ENCODE results near the gene ZDHHC4. TPM values are rescaled to one million over a fixed set of nuclear protein-coding genes. Genes with fewer than 3 reads are reported as not detected.

Gene ZDHHC4
- total and polyA plus RNA-seq, 9 of the 15 experiments (the other 6 are each of a cell fraction or from before 2014, with no cell fraction given) = 33.4 to 106 (median 58.3) TPM

DNA sequence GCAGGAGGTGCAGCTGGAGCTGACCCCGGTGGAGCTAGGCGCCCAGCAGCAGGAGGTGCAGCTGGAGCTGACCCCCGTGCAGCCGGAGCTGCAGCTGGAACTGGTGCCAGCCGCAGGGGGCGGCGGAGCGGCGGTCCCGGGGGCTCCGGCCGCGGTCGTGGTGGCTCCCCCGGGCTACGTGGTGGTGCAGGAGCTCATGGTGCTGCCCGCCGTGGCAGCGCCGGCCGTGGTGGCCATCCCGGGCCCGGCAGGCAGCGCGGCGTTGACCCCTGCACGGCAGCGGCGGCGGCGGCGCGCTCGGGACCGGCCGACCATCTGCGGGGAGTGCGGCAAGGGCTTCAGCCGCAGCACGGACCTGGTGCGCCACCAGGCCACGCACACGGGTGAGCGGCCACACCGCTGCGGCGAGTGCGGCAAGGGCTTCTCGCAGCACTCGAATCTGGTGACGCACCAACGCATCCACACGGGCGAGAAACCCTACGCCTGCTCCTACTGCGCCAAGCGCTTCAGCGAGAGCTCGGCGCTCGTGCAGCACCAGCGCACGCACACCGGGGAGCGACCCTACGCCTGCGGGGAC, 45.0 kb downstream of the ZDHHC4 start (continued):
- TF ChIP-seq, protein P1, sequence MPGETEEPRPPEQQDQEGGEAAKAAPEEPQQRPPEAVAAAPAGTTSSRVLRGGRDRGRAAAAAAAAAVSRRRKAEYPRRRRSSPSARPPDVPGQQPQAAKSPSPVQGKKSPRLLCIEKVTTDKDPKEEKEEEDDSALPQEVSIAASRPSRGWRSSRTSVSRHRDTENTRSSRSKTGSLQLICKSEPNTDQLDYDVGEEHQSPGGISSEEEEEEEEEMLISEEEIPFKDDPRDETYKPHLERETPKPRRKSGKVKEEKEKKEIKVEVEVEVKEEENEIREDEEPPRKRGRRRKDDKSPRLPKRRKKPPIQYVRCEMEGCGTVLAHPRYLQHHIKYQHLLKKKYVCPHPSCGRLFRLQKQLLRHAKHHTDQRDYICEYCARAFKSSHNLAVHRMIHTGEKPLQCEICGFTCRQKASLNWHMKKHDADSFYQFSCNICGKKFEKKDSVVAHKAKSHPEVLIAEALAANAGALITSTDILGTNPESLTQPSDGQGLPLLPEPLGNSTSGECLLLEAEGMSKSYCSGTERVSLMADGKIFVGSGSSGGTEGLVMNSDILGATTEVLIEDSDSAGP (CRISPR knock-in tag; IDR thresholded peaks at IDR 0.05) = no peak
- no peak for TF ChIP-seq NCOA1 (IDR thresholded peaks at IDR 0.05; ENCODE audit: low read depth)

DNA sequence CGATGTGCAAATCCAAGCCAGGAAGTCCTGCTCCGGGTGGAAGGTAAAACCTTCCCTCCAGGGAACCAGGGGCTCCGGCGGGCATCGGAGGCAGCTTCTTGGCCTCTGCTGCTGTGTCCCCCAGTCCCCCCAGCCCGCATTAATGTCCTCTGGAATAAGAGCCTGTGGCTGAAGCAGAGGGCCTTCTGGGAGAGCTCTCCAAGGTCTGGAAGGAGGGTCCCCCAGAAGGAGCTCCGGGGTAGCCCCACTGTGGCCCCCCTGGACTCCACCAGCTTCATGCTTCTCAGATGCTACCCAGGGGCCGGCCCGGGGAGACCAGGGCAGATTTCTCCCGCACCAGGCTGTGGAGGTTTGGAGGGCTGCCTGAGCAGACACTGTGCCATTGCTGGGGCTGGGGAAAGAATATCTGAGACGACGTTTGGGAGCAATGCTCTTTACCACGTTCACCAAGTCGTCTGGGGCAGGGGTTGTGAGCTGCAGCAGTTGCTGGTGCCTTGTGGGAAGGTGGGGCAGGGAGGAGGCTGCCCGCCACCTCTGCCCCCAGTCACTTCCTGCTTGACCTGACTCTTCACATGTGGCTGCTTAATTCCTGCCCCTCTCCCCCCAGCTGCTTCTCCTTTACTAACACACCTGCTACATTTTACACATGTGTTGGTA, 46.5 kb downstream of the ZDHHC4 start:
- Histone ChIP-seq H3K4me1 (replicated peaks in 1 of 2; ENCODE audit: control insufficient read depth in 2 of 2, insufficient read depth in 2 of 2, low read length in 2 of 2) (peaks cover 0 to 17% of the 10 kb centered on the region in 2 experiments; a peak in 2 of 5 replicates), H3K9me3 (replicated peaks; ENCODE audit: control insufficient read depth, insufficient read depth, low read depth, low read length) (no peaks in the 10 kb centered on the region; the same call in 1 of the 2 replicates), H3K36me3 (ENCODE audit: control insufficient read depth, insufficient read depth, low read length) (no peaks in the 10 kb centered on the region), H3K4me3 (no peak overlapping the region), H3K27me3 (ENCODE audit: control insufficient read depth in 2 of 2, insufficient read depth in 2 of 2, low read length in 2 of 2) (peaks cover 28 to 56% of the 10 kb centered on the region in 2 experiments; a peak in 4 of 5 replicates), H2AFZ (ENCODE audit: low read depth, low read length) (peak overlapping the region; percentile 23; the same call in 1 of the 2 replicates), H3K79me2 (ENCODE audit: control insufficient read depth, insufficient read depth, low read length) (no peaks in the 10 kb centered on the region), H3K27ac (ENCODE audit: extremely low read depth, low read depth, low read length) (no peak overlapping the region), H3K9me1 (ENCODE audit: control insufficient read depth, insufficient read depth, low read length) (no peaks in the 10 kb centered on the region), H3K9ac (ENCODE audit: insufficient read depth in 1 of 2, low read depth in 2 of 2, low read length in 2 of 2) (no peak overlapping the region), H3K4me2 (ENCODE audit: insufficient read depth, low read length) (no peak overlapping the region), H4K20me1 (replicated peaks; ENCODE audit: control insufficient read depth, insufficient read depth, low read length) (no peaks in the 10 kb centered on the region)
- no peak for DNase-seq (ENCODE audit: extremely low read depth in 1 of 4, low spot score in 3 of 4)
- intact Hi-C loops (cut with micrococcal nuclease) (no loop called here), in situ Hi-C loops (cut with MboI) (no loop called here)
- peak; percentile 27; the same call in 1 of the 3 replicates for ATAC-seq
- FAIRE-seq = no peak
- no TSS peak for BruUV-seq (replicated peaks)
- CTCF ChIA-PET (ENCODE audit: low intra/inter-chr PET ratio) = no interaction called here
- WGBS (ENCODE audit: insufficient coverage, low coverage, missing lambda C conversion rate) = 7% methylated on average over 15 of the region's 15 CpGs
- POLR2A ChIA-PET = no interaction called here
- TF ChIP-seq OTX1 (CRISPR knock-in tag; IDR thresholded peaks at IDR 0.05) = no peak
- TF ChIP-seq, protein P2, sequence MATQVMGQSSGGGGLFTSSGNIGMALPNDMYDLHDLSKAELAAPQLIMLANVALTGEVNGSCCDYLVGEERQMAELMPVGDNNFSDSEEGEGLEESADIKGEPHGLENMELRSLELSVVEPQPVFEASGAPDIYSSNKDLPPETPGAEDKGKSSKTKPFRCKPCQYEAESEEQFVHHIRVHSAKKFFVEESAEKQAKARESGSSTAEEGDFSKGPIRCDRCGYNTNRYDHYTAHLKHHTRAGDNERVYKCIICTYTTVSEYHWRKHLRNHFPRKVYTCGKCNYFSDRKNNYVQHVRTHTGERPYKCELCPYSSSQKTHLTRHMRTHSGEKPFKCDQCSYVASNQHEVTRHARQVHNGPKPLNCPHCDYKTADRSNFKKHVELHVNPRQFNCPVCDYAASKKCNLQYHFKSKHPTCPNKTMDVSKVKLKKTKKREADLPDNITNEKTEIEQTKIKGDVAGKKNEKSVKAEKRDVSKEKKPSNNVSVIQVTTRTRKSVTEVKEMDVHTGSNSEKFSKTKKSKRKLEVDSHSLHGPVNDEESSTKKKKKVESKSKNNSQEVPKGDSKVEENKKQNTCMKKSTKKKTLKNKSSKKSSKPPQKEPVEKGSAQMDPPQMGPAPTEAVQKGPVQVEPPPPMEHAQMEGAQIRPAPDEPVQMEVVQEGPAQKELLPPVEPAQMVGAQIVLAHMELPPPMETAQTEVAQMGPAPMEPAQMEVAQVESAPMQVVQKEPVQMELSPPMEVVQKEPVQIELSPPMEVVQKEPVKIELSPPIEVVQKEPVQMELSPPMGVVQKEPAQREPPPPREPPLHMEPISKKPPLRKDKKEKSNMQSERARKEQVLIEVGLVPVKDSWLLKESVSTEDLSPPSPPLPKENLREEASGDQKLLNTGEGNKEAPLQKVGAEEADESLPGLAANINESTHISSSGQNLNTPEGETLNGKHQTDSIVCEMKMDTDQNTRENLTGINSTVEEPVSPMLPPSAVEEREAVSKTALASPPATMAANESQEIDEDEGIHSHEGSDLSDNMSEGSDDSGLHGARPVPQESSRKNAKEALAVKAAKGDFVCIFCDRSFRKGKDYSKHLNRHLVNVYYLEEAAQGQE (IDR thresholded peaks at IDR 0.05; ENCODE audit: borderline replicate concordance) = 0 out of 2 replicates have a peak, but pooled peaks have one; percentile 18
- TF ChIP-seq, protein P2 (CRISPR knock-in tag; IDR thresholded peaks at IDR 0.05; ENCODE audit: low read depth) = no peak
